ENCODE data around the gene ZBED3. TPM values are rescaled to one million over a fixed set of nuclear protein-coding genes. Genes with fewer than 3 reads are reported as not detected.

The ZBED3 gene
- total RNA-seq, 2 donors from 2014 or later, result 10.2 to 12.6 TPM

DNA sequence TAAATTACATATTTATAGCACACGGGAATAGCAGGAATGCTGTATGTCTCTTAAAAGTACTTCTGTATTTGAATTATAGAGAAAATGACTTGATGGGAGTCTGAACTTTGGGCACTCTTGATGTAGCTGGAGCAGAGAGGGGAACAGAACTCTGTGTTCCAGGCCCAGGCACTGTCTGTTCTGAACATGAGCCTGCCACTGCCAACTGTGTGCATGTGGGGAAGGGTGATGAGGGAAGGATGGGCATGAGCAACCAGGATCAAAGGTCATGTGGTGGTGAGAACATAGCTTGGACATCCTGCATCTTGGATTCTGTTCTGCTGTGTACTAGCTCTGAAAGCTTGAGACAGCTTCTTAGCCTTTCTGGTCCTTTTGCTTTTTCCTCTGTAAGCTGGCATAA is 16.4 kb upstream of the ZBED3 start:
- H3K27ac ChIP-seq, result no peak overlapping the region
- intact Hi-C loops (cut with DNase I), result no loop called here
- H3K27me3 ChIP-seq, result no peaks in the 10 kb centered on the region
- no peak for DNase-seq
- no peak overlapping the region for H3K4me3 ChIP-seq
- H3K9me3 ChIP-seq, result no peaks in the 10 kb centered on the region
- H3K4me1 ChIP-seq, result no peaks in the 10 kb centered on the region
- no peaks in the 10 kb centered on the region for H3K36me3 ChIP-seq
- no peak for TF ChIP-seq CTCF (IDR thresholded peaks at IDR 0.05)
- no peak overlapping the region for H3K9ac ChIP-seq (ENCODE audit: low read depth in 2 of 2, low read length in 2 of 2)

DNA sequence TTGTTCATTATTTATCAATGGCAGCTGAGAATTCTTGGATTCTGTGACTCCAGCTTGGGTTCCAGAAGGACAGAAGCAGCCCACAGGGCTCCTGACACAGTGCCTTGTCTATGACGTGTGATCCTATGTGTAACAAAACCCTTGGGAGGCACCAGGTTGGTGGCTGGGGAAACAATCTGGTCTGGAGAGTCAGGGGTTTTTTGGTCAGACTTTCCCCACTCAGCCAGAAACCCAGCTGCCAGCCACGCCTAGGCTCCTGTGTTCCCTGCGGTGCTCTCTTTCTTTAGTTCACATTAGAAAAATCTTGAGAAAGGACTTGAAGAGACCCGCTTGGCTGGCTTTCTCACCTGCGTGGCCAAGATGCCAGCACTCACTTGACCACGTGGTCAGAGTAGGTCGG is 15.5 kb upstream of the ZBED3 start:
- Histone ChIP-seq H3K4me1 (no peaks in the 10 kb centered on the region), H3K4me3 (no peak overlapping the region), H3K9ac (ENCODE audit: low read depth in 2 of 2, low read length in 2 of 2) (no peak overlapping the region), H3K27me3 (no peaks in the 10 kb centered on the region), H3K36me3 (no peaks in the 10 kb centered on the region), H3K27ac (no peak overlapping the region), H3K9me3 (no peaks in the 10 kb centered on the region)
- intact Hi-C loops (cut with DNase I), result no loop called here
- no peak for DNase-seq
- TF ChIP-seq CTCF (IDR thresholded peaks at IDR 0.05), result no peak

- Histone ChIP-seq H3K9ac (ENCODE audit: low read depth in 2 of 2, low read length in 2 of 2) (no peak overlapping the region), H3K9me3 (no peaks in the 10 kb centered on the region), H3K4me3 (no peak overlapping the region), H3K36me3 (no peaks in the 10 kb centered on the region), H3K4me1 (no peaks in the 10 kb centered on the region), H3K27me3 (no peaks in the 10 kb centered on the region), H3K27ac (no peak overlapping the region)
- no peak for DNase-seq
- intact Hi-C loops (cut with DNase I), result no loop called here
- no peak for TF ChIP-seq CTCF (IDR thresholded peaks at IDR 0.05)
Observed at GRCh38 chr5:77101298-77101697, 14.2 kb upstream of the ZBED3 start.

DNA sequence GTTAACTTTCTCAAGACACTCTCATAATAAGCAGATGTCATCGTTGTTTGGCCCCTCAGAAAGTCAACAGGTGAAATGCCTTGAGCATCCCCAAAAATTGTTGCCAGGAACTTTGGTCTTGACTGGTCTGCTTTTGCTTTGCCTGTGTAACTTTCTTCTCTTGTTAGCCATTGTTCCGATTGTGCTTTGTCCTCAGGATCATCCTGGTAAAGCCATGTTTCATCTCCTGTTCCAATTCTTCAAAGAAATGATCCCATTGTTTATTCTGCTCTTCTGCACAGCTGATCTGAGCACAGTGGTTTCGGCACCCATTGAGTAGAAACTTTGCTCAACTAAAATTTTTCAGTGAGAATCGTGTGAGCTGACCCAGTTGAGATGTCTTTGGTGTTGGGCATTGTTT is 8.1 kb upstream of the ZBED3 start:
- DNase-seq, result no peak
- intact Hi-C loops (cut with DNase I), result no loop called here
- TF ChIP-seq CTCF (IDR thresholded peaks at IDR 0.05), result no peak

GRCh38 chr5:77087484-77088261 is 588 bp upstream of the ZBED3 start:
- Histone ChIP-seq H3K27me3 (no peaks in the 10 kb centered on the region), H3K4me1 (peaks cover 4% of the 10 kb centered on the region), H3K4me3 (peak overlapping the region; percentile 51), H3K36me3 (no peaks in the 10 kb centered on the region), H3K9me3 (no peaks in the 10 kb centered on the region), H3K9ac (ENCODE audit: low read depth in 2 of 2, low read length in 2 of 2) (peak overlapping the region; percentile 81 to 82), H3K27ac (peak overlapping the region; percentile 71)
- intact Hi-C loops (cut with DNase I), result loop anchor here (5.0 kb wide), 1 partner anchor 55 kb away; the partner anchor contains the start of gene AGGF1
- no peak for TF ChIP-seq CTCF (IDR thresholded peaks at IDR 0.05)
- peak; percentile 42 for DNase-seq

More for the DNA sequence above, 8.1 kb upstream of the ZBED3 start:
- H3K36me3 ChIP-seq, result no peaks in the 10 kb centered on the region
- H3K27ac ChIP-seq, result no peak overlapping the region
- H3K4me1 ChIP-seq, result no peaks in the 10 kb centered on the region
- H3K9ac ChIP-seq (ENCODE audit: low read depth in 2 of 2, low read length in 2 of 2), result no peak overlapping the region
- H3K9me3 ChIP-seq, result no peaks in the 10 kb centered on the region
- H3K27me3 ChIP-seq, result no peaks in the 10 kb centered on the region
- no peak overlapping the region for H3K4me3 ChIP-seq
